ENCODE measurements around the gene FASLG. TPM values are rescaled to one million over a fixed set of nuclear protein-coding genes. Genes with fewer than 3 reads are reported as not detected.

FASLG gene
- total RNA-seq, 1 donor from 2014 or later = 1.2 TPM

DNA sequence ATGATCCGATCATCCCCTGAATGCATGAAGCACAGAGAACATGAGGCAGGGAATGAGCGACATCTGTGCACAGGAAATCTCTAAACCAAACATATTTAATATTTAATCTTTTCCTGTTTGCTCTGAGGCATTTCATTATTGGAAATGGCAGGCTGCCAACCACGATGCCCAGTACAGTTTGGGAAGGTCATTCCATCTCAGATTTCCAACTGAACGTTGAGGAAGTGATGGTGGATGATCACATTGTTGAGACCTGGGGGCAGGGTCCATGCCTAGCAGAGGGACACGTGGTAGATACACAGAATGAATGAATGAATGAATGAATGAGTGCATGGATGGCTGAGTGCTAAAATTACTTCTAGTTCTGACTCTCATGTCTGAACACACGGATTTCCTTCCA, 15.9 kb upstream of the FASLG start:
- TF ChIP-seq, protein P1, sequence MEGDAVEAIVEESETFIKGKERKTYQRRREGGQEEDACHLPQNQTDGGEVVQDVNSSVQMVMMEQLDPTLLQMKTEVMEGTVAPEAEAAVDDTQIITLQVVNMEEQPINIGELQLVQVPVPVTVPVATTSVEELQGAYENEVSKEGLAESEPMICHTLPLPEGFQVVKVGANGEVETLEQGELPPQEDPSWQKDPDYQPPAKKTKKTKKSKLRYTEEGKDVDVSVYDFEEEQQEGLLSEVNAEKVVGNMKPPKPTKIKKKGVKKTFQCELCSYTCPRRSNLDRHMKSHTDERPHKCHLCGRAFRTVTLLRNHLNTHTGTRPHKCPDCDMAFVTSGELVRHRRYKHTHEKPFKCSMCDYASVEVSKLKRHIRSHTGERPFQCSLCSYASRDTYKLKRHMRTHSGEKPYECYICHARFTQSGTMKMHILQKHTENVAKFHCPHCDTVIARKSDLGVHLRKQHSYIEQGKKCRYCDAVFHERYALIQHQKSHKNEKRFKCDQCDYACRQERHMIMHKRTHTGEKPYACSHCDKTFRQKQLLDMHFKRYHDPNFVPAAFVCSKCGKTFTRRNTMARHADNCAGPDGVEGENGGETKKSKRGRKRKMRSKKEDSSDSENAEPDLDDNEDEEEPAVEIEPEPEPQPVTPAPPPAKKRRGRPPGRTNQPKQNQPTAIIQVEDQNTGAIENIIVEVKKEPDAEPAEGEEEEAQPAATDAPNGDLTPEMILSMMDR (IDR thresholded peaks at IDR 0.05) = no peak
- H3K9me3 ChIP-seq = no peaks in the 10 kb centered on the region
- H3K4me3 ChIP-seq = no peak overlapping the region
- DNase-seq (no peak), ATAC-seq (no peak)
- H3K36me3 ChIP-seq = no peaks in the 10 kb centered on the region
- no peak overlapping the region for H3K27ac ChIP-seq
- peaks cover 9% of the 10 kb centered on the region for H3K4me1 ChIP-seq
- intact Hi-C loops (cut with DNase I) = no loop called here
- no peaks in the 10 kb centered on the region for H3K27me3 ChIP-seq (ENCODE audit: low read depth)

DNA sequence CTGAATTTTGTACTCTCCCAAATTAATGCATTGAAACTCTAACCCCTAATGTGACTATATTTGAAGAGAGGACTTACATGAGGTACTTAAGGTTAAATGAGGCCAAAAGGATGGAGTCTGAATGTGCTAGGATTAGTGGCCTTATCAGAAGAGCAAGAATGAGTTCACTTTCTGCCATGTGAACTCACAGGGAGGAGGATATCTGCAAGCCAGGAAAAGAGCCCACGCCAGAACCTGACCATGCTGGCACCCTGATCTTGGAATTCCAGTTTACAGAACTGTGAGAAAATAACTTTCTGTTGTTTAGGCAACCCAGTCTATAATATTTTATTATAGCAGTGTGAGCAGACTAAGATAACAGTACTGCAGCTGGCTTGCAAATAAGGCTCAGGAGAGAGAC, 12.2 kb upstream of the FASLG start:
- ATAC-seq (no peak), DNase-seq (no peak)
- Histone ChIP-seq H3K4me1 (peaks cover 4% of the 10 kb centered on the region), H3K4me3 (no peak overlapping the region), H3K27me3 (ENCODE audit: low read depth) (no peaks in the 10 kb centered on the region), H3K27ac (no peak overlapping the region), H3K36me3 (no peaks in the 10 kb centered on the region), H3K9me3 (no peaks in the 10 kb centered on the region)
- TF ChIP-seq, protein P1 (IDR thresholded peaks at IDR 0.05) = no peak
- intact Hi-C loops (cut with DNase I) = no loop called here

DNA sequence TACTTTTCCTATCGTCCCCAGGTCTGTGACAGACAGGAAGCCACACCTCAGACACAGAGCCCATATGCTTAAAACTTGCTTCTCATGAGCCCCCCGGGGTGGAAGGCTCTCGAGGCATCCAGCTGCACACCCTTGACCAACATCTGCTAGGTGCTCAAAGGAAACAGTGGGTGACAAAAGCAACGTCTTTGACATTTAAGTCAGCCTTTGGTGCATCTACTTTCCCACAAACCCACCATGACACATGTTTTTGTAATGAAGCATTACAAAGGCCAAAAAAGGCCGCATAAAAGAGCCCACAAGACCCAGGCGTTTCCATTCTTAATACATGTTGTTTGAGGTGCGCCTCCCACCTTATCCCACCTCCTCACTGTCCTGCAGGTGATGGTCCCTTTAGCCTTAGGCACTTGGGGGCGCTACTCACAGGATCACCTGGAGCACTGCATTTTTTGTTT, 11.8 kb upstream of the FASLG start:
- no peak overlapping the region for H3K4me3 ChIP-seq

DNA sequence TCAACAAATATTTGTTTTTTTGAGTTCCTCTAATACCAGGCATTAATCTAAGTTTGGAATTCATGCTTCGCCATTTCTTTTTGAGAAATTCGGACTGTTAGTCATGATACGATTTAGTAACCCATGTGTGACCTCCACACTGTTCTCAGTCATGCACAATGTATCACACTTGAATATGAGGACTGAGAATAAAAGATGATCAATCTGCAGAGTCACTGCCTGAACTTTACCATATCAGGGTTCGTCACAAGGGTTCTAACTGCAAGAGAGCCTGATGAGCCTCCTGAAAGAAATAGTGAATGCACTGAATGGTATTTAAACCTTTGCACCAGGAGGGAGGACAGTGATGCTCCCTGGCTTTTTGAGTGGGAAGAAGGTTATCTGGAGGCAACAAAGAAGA, 10.9 kb upstream of the FASLG start:
- no peaks in the 10 kb centered on the region for H3K36me3 ChIP-seq
- TF ChIP-seq, protein P1 (IDR thresholded peaks at IDR 0.05) = no peak
- intact Hi-C loops (cut with DNase I) = no loop called here
- DNase-seq (no peak), ATAC-seq (no peak)
- no peaks in the 10 kb centered on the region for H3K27me3 ChIP-seq (ENCODE audit: low read depth)
- H3K27ac ChIP-seq = no peak overlapping the region
- peaks cover 4% of the 10 kb centered on the region for H3K4me1 ChIP-seq
- H3K9me3 ChIP-seq = no peaks in the 10 kb centered on the region
- H3K4me3 ChIP-seq = no peak overlapping the region

More for the DNA sequence above, 11.8 kb upstream of the FASLG start:
- H3K27me3 ChIP-seq (ENCODE audit: low read depth) = no peaks in the 10 kb centered on the region
- H3K36me3 ChIP-seq = no peaks in the 10 kb centered on the region
- peaks cover 4% of the 10 kb centered on the region for H3K4me1 ChIP-seq
- no peak overlapping the region for H3K27ac ChIP-seq
- intact Hi-C loops (cut with DNase I) = no loop called here
- no peak for ATAC-seq
- TF ChIP-seq, protein P1 (IDR thresholded peaks at IDR 0.05) = no peak
- no peaks in the 10 kb centered on the region for H3K9me3 ChIP-seq
- no peak for DNase-seq

DNA sequence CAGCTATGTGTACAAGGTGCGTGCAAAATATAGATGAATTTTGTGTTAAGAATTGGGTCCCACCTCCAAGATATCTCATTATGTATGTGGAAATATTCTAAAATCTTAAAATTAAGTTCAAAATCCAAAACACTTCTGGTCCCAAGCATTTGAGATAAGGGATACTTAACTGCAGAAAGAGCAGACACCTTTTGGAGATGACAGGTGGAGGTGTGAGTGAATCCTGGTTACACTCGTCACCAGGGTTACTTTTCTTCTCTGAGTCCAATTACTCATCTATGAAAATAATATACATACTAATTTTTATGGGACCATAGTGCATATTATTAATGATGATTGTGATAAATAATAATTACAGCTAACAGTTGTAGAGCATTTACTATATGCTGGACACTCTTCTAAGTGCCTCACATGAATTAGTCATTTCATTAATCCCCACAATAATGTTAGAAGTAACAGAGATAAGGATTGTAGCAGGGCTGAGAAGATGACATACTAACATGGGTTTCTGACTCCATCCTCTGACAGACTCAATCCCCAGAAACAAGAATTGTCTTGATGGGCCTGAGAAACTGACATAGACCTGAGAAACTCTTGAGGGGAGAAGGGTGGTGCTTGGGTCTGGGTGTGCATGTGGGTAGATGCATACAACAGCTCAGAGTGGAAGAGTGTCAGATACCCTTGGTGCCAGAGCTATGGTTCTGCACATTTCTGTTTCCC, 8.3 kb upstream of the FASLG start:
- TF ChIP-seq, protein P1 (IDR thresholded peaks at IDR 0.05) = no peak
- ATAC-seq = no peak
- Histone ChIP-seq H3K9me3 (no peaks in the 10 kb centered on the region), H3K27me3 (ENCODE audit: low read depth) (no peaks in the 10 kb centered on the region), H3K4me1 (no peaks in the 10 kb centered on the region), H3K4me3 (no peak overlapping the region), H3K27ac (no peak overlapping the region), H3K36me3 (no peaks in the 10 kb centered on the region)
- intact Hi-C loops (cut with DNase I) = no loop called here
- no peak for DNase-seq

All from lower lobe of right lung (tissue), 2 donors.